Effector memory CD4-positive, alpha-beta T cell (primary cell): ENCODE results near the gene DISP2.

ENCODE experiments used
- DNase-seq, 3 donors: peaks; one replicate each; pipeline ENCODE4 v3.0.0-alpha.2; 2020
- H3K27ac ChIP-seq: 2 replicates; pipeline ENCODE4 v1.7.0; 2013; ENCODE audit warnings: mild to moderate bottlenecking, low read length, moderate library complexity; ENCODE audit not compliant: insufficient read depth, poor library complexity, severe bottlenecking
- H3K27me3 ChIP-seq: replicated peaks from 2 replicates; pipeline ENCODE4 v1.7.0; 2013; ENCODE audit warnings: mild to moderate bottlenecking, low read length; ENCODE audit not compliant: insufficient read depth, control insufficient read depth, poor library complexity, severe bottlenecking
- H3K36me3 ChIP-seq: 2 replicates; pipeline ENCODE4 v1.7.0; 2013; ENCODE audit warnings: mild to moderate bottlenecking, low read length, moderate library complexity; ENCODE audit not compliant: control insufficient read depth, insufficient read depth
- H3K4me1 ChIP-seq: 2 replicates; pipeline ENCODE4 v1.7.0; 2013; ENCODE audit warnings: low read length, mild to moderate bottlenecking; ENCODE audit not compliant: control insufficient read depth, insufficient read depth, poor library complexity, severe bottlenecking
- H3K4me3 ChIP-seq: 2 replicates; pipeline ENCODE4 v1.7.0; 2013; ENCODE audit warnings: low read length, low read depth, mild to moderate bottlenecking; ENCODE audit not compliant: insufficient read depth, poor library complexity, severe bottlenecking
- H3K9me3 ChIP-seq: 2 replicates; pipeline ENCODE4 v1.7.0; 2013; ENCODE audit warnings: mild to moderate bottlenecking, low read length, moderate library complexity; ENCODE audit not compliant: control insufficient read depth

Gene DISP2

GRCh38 chr15:40409366-40409765 is 51.3 kb downstream of the DISP2 start:
- no peak for DNase-seq
- peaks cover 26% of the 10 kb centered on the region for H3K36me3 ChIP-seq
- H3K4me1 ChIP-seq = peaks cover 13% of the 10 kb centered on the region

GRCh38 chr15:40410476-40410875 is 52.5 kb downstream of the DISP2 start:
- H3K36me3 ChIP-seq = peaks cover 37% of the 10 kb centered on the region
- no peak for DNase-seq
- no peaks in the 10 kb centered on the region for H3K27me3 ChIP-seq
- H3K4me1 ChIP-seq = peaks cover 8% of the 10 kb centered on the region
- no peak overlapping the region for H3K4me3 ChIP-seq
- no peak overlapping the region for H3K27ac ChIP-seq
- H3K9me3 ChIP-seq = no peaks in the 10 kb centered on the region

More at GRCh38 chr15:40409366-40409765, 51.3 kb downstream of the DISP2 start:
- Histone ChIP-seq H3K27me3 (no peaks in the 10 kb centered on the region), H3K4me3 (no peak overlapping the region), H3K9me3 (no peaks in the 10 kb centered on the region), H3K27ac (no peak overlapping the region)

DNA sequence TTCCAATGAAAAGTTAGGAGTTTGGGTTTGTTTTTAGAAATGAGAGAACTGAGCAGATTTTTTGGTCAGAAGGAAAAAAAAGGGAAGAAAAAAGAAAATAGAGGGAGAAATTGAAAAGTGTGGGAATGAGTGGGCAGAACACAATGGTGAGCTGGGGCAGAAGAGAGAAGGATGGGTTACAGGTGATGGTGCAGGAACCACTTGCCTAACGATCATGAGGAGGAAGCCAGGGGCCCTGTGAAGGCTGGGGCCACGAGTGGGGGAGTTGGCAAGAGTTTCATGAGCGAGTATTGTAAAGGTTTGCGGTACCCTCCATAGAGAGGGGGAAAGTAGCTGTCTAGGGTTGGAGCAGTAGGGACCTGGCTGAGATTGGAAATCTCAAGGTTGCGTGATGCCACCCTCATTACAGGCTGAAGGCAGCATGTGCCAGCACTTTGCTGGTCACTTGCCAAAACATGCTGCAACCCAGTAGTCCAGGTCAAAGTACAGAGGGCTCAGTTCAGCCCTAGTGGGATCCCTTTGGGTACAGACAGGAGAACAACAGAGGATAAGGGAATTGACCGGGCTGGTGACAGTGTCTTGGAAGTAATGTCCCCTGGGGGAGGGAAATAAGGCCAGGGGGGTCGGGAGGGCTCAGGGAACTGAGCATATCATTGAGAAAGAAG is 54.2 kb downstream of the DISP2 start:
- Histone ChIP-seq H3K4me3 (no peak overlapping the region), H3K27me3 (no peaks in the 10 kb centered on the region), H3K36me3 (peaks cover 47% of the 10 kb centered on the region), H3K4me1 (no peaks in the 10 kb centered on the region), H3K9me3 (no peaks in the 10 kb centered on the region), H3K27ac (no peak overlapping the region)
- no peak for DNase-seq

DNA sequence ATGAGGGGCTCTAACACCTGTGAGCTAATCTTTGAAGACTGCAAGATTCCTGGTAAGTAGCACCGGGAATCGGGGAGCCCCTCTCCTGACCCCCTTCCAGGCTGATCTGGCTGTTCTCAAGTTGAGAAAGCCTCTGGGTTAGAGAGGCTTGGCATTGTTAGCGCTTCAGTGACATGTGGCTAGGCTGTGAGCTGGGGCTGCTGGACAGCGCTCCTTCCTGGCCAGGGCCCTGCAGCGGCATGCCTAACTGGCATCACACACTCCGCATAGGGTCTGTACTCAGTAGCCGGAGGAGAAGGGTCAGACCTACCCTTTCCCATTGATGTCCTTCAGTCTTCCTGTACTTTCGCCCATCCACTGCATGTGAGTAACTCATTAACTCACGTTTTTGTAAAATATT is 55.0 kb downstream of the DISP2 start:
- peaks cover 47% of the 10 kb centered on the region for H3K36me3 ChIP-seq
- H3K4me3 ChIP-seq = no peak overlapping the region
- H3K27ac ChIP-seq = no peak overlapping the region
- no peaks in the 10 kb centered on the region for H3K4me1 ChIP-seq
- no peak for DNase-seq
- no peaks in the 10 kb centered on the region for H3K27me3 ChIP-seq
- H3K9me3 ChIP-seq = no peaks in the 10 kb centered on the region

- Histone ChIP-seq H3K4me1 (no peaks in the 10 kb centered on the region), H3K36me3 (peaks cover 47% of the 10 kb centered on the region), H3K27ac (no peak overlapping the region), H3K9me3 (no peaks in the 10 kb centered on the region), H3K27me3 (no peaks in the 10 kb centered on the region), H3K4me3 (no peak overlapping the region)
- DNase-seq = no peak
These were observed 56.8 kb downstream of the DISP2 start for GRCh38 chr15:40414816-40415215.

DNA sequence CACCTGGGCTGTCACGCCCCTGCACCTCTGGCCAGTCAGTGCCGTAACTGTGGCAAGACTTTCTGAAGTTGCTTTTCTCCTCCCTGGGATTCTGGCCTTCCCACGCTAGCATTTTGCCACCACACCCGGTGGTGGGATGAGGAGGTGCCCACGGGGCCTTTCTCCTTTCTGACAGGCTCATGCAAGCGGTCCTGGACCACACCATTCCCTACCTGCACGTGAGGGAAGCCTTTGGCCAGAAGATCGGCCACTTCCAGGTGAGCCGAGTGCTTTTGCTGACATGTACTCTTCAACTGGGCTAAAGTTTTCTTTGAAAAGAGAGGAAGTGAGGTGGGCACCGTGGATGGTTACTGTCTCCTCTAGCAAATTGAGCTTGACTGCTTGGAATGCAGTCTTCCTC is 57.2 kb downstream of the DISP2 start:
- H3K4me1 ChIP-seq = no peaks in the 10 kb centered on the region
- peaks cover 44% of the 10 kb centered on the region for H3K36me3 ChIP-seq
- H3K9me3 ChIP-seq = no peaks in the 10 kb centered on the region
- DNase-seq = no peak
- H3K27me3 ChIP-seq = no peaks in the 10 kb centered on the region
- H3K4me3 ChIP-seq = no peak overlapping the region
- H3K27ac ChIP-seq = no peak overlapping the region

- H3K36me3 ChIP-seq = peaks cover 35% of the 10 kb centered on the region
- no peak overlapping the region for H3K27ac ChIP-seq
- H3K27me3 ChIP-seq = no peaks in the 10 kb centered on the region
- H3K4me1 ChIP-seq = no peaks in the 10 kb centered on the region
- DNase-seq = no peak
- H3K9me3 ChIP-seq = no peaks in the 10 kb centered on the region
- H3K4me3 ChIP-seq = no peak overlapping the region
These were observed 58.0 kb downstream of the DISP2 start for GRCh38 chr15:40416056-40416455.

- Histone ChIP-seq H3K9me3 (no peaks in the 10 kb centered on the region), H3K36me3 (peaks cover 23% of the 10 kb centered on the region), H3K4me3 (no peak overlapping the region), H3K4me1 (peaks cover 6% of the 10 kb centered on the region), H3K27ac (no peak overlapping the region), H3K27me3 (no peaks in the 10 kb centered on the region)
- DNase-seq = no peak
These were observed 60.1 kb downstream of the DISP2 start for GRCh38 chr15:40418126-40418525.

- DNase-seq = no peak
- Histone ChIP-seq H3K4me3 (no peak overlapping the region), H3K9me3 (no peaks in the 10 kb centered on the region)
These were observed 62.2 kb downstream of the DISP2 start for GRCh38 chr15:40420071-40420713.

GRCh38 chr15:40420793-40421192 is 62.8 kb downstream of the DISP2 start:
- H3K4me1 ChIP-seq = peaks cover 6% of the 10 kb centered on the region
- H3K4me3 ChIP-seq = no peak overlapping the region
- peaks cover 6% of the 10 kb centered on the region for H3K36me3 ChIP-seq
- no peak overlapping the region for H3K27ac ChIP-seq
- DNase-seq = no peak
- no peaks in the 10 kb centered on the region for H3K27me3 ChIP-seq
- no peaks in the 10 kb centered on the region for H3K9me3 ChIP-seq

More at GRCh38 chr15:40420071-40420713, 62.2 kb downstream of the DISP2 start:
- H3K4me1 ChIP-seq = peaks cover 6% of the 10 kb centered on the region
- peaks cover 12% of the 10 kb centered on the region for H3K36me3 ChIP-seq
- no peaks in the 10 kb centered on the region for H3K27me3 ChIP-seq
- no peak overlapping the region for H3K27ac ChIP-seq
